ENCODE results near the gene TLE2. TPM values are rescaled to one million over a fixed set of nuclear protein-coding genes. Genes with fewer than 3 reads are reported as not detected.
A peak's percentile ranks its signal among the peaks of the same experiment; 100 is the strongest.

The TLE2 gene
- total and polyA plus RNA-seq, 9 of the 15 experiments (the other 6 are each of a cell fraction or from before 2014, with no cell fraction given) = 0.35 to 13.1 (median 6.2) TPM

DNA sequence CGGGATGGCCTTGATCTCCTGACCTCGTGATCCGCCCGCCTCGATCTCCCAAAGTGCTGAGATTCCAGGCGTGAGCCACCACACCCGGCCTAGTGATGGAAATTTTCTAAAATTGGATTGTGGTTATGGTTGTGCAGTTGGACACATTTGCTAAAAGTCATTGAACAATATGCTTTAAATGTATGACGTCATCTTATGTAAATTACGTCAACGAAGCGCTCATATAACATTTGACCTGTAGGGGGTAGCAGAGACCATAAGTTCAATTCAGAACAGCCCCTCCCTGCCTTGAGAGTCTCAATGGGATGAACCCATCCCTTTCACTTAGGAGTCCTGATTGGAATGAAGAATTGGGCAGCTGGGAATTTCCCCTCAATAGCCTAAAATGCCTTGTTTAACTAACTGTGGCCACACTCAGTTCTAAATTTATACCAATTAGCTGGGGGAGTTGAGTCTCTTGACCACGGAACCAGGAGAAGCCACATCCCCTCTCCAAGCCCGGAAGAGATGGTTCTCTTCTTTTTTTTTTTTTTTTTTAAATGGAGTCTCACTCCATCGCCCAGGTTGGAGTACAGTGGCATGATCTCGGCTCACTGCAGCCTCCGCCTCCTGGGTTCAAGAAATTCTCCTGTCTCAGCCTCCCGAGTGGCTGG lies 66.9 kb downstream of the TLE2 start (continued):
- TF ChIP-seq, protein P1, sequence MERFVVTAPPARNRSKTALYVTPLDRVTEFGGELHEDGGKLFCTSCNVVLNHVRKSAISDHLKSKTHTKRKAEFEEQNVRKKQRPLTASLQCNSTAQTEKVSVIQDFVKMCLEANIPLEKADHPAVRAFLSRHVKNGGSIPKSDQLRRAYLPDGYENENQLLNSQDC (CRISPR knock-in tag; IDR thresholded peaks at IDR 0.05) = 0 out of 2 replicates have a peak, but pooled peaks have one; percentile 50
- TF ChIP-seq WHSC1 (IDR thresholded peaks at IDR 0.05; ENCODE audit: low read length) = no peak
- TF ChIP-seq CREB1 (IDR thresholded peaks at IDR 0.05) = peak; percentile 94
- TF ChIP-seq CREB1 (CRISPR knock-in tag; IDR thresholded peaks at IDR 0.05) = peak; percentile 94
- TF ChIP-seq ZFP91 (CRISPR knock-in tag; IDR thresholded peaks at IDR 0.05) = no peak
- TF ChIP-seq, protein P2, sequence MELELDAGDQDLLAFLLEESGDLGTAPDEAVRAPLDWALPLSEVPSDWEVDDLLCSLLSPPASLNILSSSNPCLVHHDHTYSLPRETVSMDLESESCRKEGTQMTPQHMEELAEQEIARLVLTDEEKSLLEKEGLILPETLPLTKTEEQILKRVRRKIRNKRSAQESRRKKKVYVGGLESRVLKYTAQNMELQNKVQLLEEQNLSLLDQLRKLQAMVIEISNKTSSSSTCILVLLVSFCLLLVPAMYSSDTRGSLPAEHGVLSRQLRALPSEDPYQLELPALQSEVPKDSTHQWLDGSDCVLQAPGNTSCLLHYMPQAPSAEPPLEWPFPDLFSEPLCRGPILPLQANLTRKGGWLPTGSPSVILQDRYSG (tag; conservative IDR thresholded peaks at IDR 0.05; ENCODE audit: low read depth) = 0 out of 2 replicates have a peak, but pooled peaks have one; percentile 38
- TF ChIP-seq BACH1 (tag; IDR thresholded peaks at IDR 0.05) = no peak
- TF ChIP-seq, protein P3, sequence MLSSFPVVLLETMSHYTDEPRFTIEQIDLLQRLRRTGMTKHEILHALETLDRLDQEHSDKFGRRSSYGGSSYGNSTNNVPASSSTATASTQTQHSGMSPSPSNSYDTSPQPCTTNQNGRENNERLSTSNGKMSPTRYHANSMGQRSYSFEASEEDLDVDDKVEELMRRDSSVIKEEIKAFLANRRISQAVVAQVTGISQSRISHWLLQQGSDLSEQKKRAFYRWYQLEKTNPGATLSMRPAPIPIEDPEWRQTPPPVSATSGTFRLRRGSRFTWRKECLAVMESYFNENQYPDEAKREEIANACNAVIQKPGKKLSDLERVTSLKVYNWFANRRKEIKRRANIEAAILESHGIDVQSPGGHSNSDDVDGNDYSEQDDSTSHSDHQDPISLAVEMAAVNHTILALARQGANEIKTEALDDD (IDR thresholded peaks at IDR 0.05) = no peak
- TF ChIP-seq, protein P4, sequence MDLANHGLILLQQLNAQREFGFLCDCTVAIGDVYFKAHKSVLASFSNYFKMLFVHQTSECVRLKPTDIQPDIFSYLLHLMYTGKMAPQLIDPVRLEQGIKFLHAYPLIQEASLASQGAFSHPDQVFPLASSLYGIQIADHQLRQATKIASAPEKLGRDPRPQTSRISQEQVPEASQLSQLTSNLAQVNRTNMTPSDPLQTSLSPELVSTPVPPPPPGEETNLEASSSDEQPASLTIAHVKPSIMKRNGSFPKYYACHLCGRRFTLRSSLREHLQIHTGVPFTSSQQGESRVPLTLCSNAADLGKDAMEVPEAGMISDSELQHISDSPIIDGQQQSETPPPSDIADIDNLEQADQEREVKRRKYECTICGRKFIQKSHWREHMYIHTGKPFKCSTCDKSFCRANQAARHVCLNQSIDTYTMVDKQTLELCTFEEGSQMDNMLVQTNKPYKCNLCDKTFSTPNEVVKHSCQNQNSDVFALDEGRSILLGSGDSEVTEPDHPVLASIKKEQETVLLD (IDR thresholded peaks at IDR 0.05) = 0 out of 2 replicates have a peak, but pooled peaks have one; percentile 52
- no peak for TF ChIP-seq SP2 (IDR thresholded peaks at IDR 0.05; ENCODE audit: extremely low read depth, low read depth, low read length, poor library complexity, severe bottlenecking)
- TF ChIP-seq ETV1 (tag; conservative IDR thresholded peaks at IDR 0.05; ENCODE audit: low read depth) = peak; percentile 20; the same call in 1 of the 2 replicates
- no peak for TF ChIP-seq TBP (optimal IDR thresholded peaks at IDR 0.05; ENCODE audit: low read depth, low read length)
- 0 out of 2 replicates have a peak, but pooled peaks have one; percentile 28 for TF ChIP-seq ESRRA (IDR thresholded peaks at IDR 0.05; ENCODE audit: borderline replicate concordance, low read depth)
- peak; percentile 73; the same call in 1 of the 2 replicates for TF ChIP-seq ZNF644 (tag; IDR thresholded peaks at IDR 0.05; ENCODE audit: low read depth)
- TF ChIP-seq BRF1 (IDR thresholded peaks at IDR 0.05; ENCODE audit: borderline replicate concordance, extremely low read depth, insufficient read length) = no peak
- no peak for TF ChIP-seq ZNF12 (CRISPR knock-in tag; IDR thresholded peaks at IDR 0.05)
- 0 out of 4 replicates have a peak, but pooled peaks of 1 of the 2 experiments have one; percentile 21 for TF ChIP-seq NONO (IDR thresholded peaks at IDR 0.05; ENCODE audit: low read depth in 2 of 2, low read length in 1 of 2)
- peak; percentile 38; the same call in 1 of the 2 replicates for TF ChIP-seq FOXM1 (IDR thresholded peaks at IDR 0.05; ENCODE audit: low read depth)
- no peak for TF ChIP-seq FOXM1 (CRISPR knock-in tag; IDR thresholded peaks at IDR 0.05; ENCODE audit: low read depth)
- TF ChIP-seq TAF7 (tag; IDR thresholded peaks at IDR 0.05) = no peak
- peak; percentile 58 for TF ChIP-seq EGR1 (conservative IDR thresholded peaks at IDR 0.05)
- TF ChIP-seq ZNF561 (CRISPR knock-in tag; conservative IDR thresholded peaks at IDR 0.05) = no peak
- TF ChIP-seq ZNF436 (CRISPR knock-in tag; IDR thresholded peaks at IDR 0.05) = no peak
- peak; percentile 96 for TF ChIP-seq MTA3 (IDR thresholded peaks at IDR 0.05; ENCODE audit: borderline replicate concordance)
